ENCODE results near the gene RNF125. TPM values are rescaled to one million over a fixed set of nuclear protein-coding genes. Genes with fewer than 3 reads are reported as not detected.

RNF125 gene
- polyA plus RNA-seq, 2 of the 4 experiments (the other 2 are of a cell fraction) = 0.14 to 0.30 TPM

DNA sequence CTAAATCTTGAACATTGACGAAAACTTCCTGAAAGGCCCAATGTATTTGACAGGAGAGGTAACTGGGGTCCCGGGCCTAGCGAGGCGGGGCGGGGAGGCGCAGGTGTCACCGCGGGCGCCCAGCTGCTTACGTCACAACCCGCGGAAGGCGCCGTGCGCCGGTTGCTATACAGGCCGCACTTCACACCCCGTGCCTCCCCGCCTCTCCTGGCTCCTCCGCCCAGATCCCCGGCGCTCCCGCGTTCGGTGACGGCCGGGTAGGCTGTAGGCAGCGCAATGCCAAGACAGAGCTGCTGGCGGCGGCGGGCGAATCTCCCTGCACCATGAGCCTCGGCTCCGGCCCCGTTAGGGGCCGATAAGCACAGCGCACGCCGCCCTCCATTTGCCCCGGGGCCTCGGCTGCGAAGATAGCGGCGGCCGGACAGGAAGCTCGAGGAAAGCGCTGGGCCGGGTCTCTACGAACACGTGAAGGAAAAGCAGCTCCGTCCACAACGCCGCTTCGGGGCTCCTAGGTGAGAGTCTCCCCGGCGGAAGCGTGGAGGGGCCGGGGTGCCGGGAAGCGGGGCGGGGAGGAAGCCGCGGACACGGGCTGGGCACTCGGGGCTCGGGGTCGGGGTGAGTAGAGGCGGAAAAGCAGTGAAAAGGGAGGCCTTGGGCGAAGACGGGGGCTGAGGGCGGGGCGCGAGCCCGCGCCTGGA, 73.2 kb downstream of the RNF125 start, which contains the start of gene RNF138 (continued):
- TF ChIP-seq JUNB (IDR thresholded peaks at IDR 0.05) (no peak), MYC (IDR thresholded peaks at IDR 0.05; ENCODE audit: borderline replicate concordance, low read length) (peak; percentile 20), NFE2L2 (conservative IDR thresholded peaks at IDR 0.05; ENCODE audit: low read length) (no peak), CBX2 (IDR thresholded peaks at IDR 0.05; ENCODE audit: borderline replicate concordance, low read depth) (no peak), NPAS2 (CRISPR knock-in tag; IDR thresholded peaks at IDR 0.05; ENCODE audit: borderline replicate concordance) (no peak), TP53 (CRISPR knock-in tag; IDR thresholded peaks at IDR 0.05) (peak; percentile 26; the same call in 1 of the 2 replicates), HOXB13 (CRISPR knock-in tag; IDR thresholded peaks at IDR 0.05; ENCODE audit: low read depth) (peak; percentile 44; the same call in 1 of the 2 replicates), HDAC2 (IDR thresholded peaks at IDR 0.05) (no peak), RCOR1 (IDR thresholded peaks at IDR 0.05; ENCODE audit: low read depth, low read length) (no peak), ZSCAN20 (CRISPR knock-in tag; IDR thresholded peaks at IDR 0.05) (no peak), ESRRA (IDR thresholded peaks at IDR 0.05; ENCODE audit: borderline replicate concordance, low read length) (no peak), NR3C1 (IDR thresholded peaks at IDR 0.05) (no peak), POLR2AphosphoS2 (conservative IDR thresholded peaks at IDR 0.05; ENCODE audit: low read length) (no peak), HOXA7 (CRISPR knock-in tag; IDR thresholded peaks at IDR 0.05) (no peak), SMC3 (IDR thresholded peaks at IDR 0.05) (no peak), MAFK (IDR thresholded peaks at IDR 0.05; ENCODE audit: partially characterized antibody) (no peak), PBX3 (IDR thresholded peaks at IDR 0.05) (no peak), RFX5 (IDR thresholded peaks at IDR 0.05) (no peak), MAZ (IDR thresholded peaks at IDR 0.05; ENCODE audit: borderline replicate concordance, low read depth, low read length) (no peak), FOXS1 (CRISPR knock-in tag; IDR thresholded peaks at IDR 0.05) (no peak), CHD4 (IDR thresholded peaks at IDR 0.05; ENCODE audit: borderline replicate concordance) (no peak), EHF (CRISPR knock-in tag; IDR thresholded peaks at IDR 0.05) (peak; percentile 70; the same call in 1 of the 2 replicates)
- TF ChIP-seq, protein P1, sequence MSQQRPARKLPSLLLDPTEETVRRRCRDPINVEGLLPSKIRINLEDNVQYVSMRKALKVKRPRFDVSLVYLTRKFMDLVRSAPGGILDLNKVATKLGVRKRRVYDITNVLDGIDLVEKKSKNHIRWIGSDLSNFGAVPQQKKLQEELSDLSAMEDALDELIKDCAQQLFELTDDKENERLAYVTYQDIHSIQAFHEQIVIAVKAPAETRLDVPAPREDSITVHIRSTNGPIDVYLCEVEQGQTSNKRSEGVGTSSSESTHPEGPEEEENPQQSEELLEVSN (IDR thresholded peaks at IDR 0.05; ENCODE audit: borderline replicate concordance, low read depth) = peak; percentile 87
- TF ChIP-seq, protein P2, sequence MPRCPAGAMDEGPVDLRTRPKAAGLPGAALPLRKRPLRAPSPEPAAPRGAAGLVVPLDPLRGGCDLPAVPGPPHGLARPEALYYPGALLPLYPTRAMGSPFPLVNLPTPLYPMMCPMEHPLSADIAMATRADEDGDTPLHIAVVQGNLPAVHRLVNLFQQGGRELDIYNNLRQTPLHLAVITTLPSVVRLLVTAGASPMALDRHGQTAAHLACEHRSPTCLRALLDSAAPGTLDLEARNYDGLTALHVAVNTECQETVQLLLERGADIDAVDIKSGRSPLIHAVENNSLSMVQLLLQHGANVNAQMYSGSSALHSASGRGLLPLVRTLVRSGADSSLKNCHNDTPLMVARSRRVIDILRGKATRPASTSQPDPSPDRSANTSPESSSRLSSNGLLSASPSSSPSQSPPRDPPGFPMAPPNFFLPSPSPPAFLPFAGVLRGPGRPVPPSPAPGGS (IDR thresholded peaks at IDR 0.05) = 0 out of 3 replicates have a peak, but pooled peaks have one; percentile 30
- TF ChIP-seq, protein P3, sequence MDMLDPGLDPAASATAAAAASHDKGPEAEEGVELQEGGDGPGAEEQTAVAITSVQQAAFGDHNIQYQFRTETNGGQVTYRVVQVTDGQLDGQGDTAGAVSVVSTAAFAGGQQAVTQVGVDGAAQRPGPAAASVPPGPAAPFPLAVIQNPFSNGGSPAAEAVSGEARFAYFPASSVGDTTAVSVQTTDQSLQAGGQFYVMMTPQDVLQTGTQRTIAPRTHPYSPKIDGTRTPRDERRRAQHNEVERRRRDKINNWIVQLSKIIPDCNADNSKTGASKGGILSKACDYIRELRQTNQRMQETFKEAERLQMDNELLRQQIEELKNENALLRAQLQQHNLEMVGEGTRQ (IDR thresholded peaks at IDR 0.05) = no peak

- ATAC-seq (peak; percentile 90 to 94), DNase-seq (ENCODE audit: low read depth in 1 of 2, low spot score in 1 of 2) (peak; percentile 79 to 96), FAIRE-seq (no peak)
- ChIA-PET POLR2A (interaction anchor here (1.4 to 1.6 kb wide), 2 partner anchors 21 to 150 kb away, joined by 5 to 23 read pairs; partner anchors contain the start of gene TRAPPC8), CTCF (no interaction called here)
- H3K4me1 ChIP-seq = peaks cover 13% of the 10 kb centered on the region
- H3K9me3 ChIP-seq = no peaks in the 10 kb centered on the region
- peak overlapping the region; percentile 92 for H3K4me2 ChIP-seq
- peak overlapping the region; percentile 87 to 100 for H3K27ac ChIP-seq
- TF ChIP-seq PHF8 (IDR thresholded peaks at IDR 0.05; ENCODE audit: borderline replicate concordance, low read depth) = peak; percentile 91
- TF ChIP-seq POLR2A (IDR thresholded peaks at IDR 0.05; ENCODE audit: low read length) = peak; percentile 48
- no peak for TF ChIP-seq SREBF2 (IDR thresholded peaks at IDR 0.05)
- no peak for TF ChIP-seq RARB (CRISPR knock-in tag; IDR thresholded peaks at IDR 0.05)
- TF ChIP-seq MYC (IDR thresholded peaks at IDR 0.05; ENCODE audit: borderline replicate concordance, low read length) = peak; percentile 32; the same call in 1 of the 2 replicates
- TF ChIP-seq MAX (IDR thresholded peaks at IDR 0.05) = peak; percentile 84
- no peak for TF ChIP-seq EHF (CRISPR knock-in tag; IDR thresholded peaks at IDR 0.05)
- no peak for TF ChIP-seq ZFP36 (IDR thresholded peaks at IDR 0.05; ENCODE audit: borderline replicate concordance, partially characterized antibody)
- TF ChIP-seq RFX5 (IDR thresholded peaks at IDR 0.05) = no peak
- TF ChIP-seq BHLHE40 (IDR thresholded peaks at IDR 0.05; ENCODE audit: low read depth, low read length) = no peak
- TF ChIP-seq, protein P3 (IDR thresholded peaks at IDR 0.05) = no peak
- peak overlapping the region; percentile 81 for H3K4me3 ChIP-seq
- no CpG with 5 or more reads among the region's 77 CpGs for WGBS (ENCODE audit: missing lambda C conversion rate)
Observed at GRCh38 chr18:32092422-32093101, 73.9 kb downstream of the RNF125 start.
